ENCODE data around the gene CBLL2.

- TF ChIP-seq CTCF (IDR thresholded peaks at IDR 0.05) (no peak), POLR2A (IDR thresholded peaks at IDR 0.05) (no peak)
These were observed 41.1 kb downstream of the CBLL2 start for GRCh38 chrX:22313766-22314165.

Measured in body of pancreas (tissue), 4 donors.